ENCODE data around the gene DAPK1. TPM values are rescaled to one million over a fixed set of nuclear protein-coding genes. Genes with fewer than 3 reads are reported as not detected.

Gene DAPK1
- total RNA-seq, 1 donor from 2014 or later, result 29.5 TPM

DNA sequence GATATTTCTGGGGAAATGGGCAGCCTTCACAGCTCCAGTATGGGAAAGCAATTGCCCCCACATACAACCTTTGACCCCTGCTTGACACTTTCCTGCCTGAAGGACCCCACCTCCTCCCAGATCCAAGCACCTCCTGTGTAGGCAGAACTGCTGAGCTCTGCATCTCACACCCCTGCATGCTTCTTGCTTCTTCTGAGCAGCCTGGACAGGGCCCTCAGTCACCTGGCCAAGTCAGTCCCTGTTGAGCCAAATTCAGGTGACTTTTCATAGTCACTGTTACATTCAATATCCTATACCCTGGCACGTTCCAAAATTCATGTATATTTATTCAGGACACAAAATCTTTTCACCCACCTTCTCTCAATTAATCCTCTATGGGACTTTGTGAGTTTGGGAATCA is 197.9 kb downstream of the DAPK1 start:
- Mint-ChIP-seq H3K36me3 (peaks cover 61% of the 10 kb centered on the region), H3K4me1 (peaks cover 15% of the 10 kb centered on the region)

DNA sequence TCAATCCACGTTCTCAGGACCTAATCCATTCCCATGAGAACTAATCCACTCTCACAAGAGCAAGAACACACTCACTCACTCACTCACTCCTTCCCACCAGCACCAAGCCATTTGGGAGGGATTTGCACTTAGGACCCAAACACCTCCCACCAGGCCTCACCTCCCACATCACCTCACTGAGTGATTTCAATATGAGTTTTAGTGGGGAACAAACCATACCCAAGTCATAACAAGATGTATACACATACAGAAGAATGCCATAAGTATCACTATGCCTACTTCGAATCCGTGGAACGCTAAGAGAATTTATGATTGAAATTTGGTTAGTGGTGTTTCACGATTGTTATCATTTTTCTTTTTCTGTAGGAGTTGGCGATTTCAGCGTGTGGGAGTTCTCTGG is 199.0 kb downstream of the DAPK1 start:
- Histone ChIP-seq H3K4me3 (no peak overlapping the region), H3K36me3 (peaks cover 7% of the 10 kb centered on the region), H2AFZ (replicated peaks) (no peak overlapping the region), H3F3A (ENCODE audit: low read depth) (no peaks in the 10 kb centered on the region), H3K79me2 (ENCODE audit: low read depth) (no peaks in the 10 kb centered on the region), H3K27ac (no peak overlapping the region), H4K20me1 (ENCODE audit: low read depth) (no peaks in the 10 kb centered on the region), H3K4me1 (peaks cover 15% of the 10 kb centered on the region), H3K4me2 (no peak overlapping the region), H3K9me3 (ENCODE audit: low read depth) (no peaks in the 10 kb centered on the region), H3K27me3 (no peaks in the 10 kb centered on the region), H3K9ac (no peak overlapping the region)
- H3K4me1 Mint-ChIP-seq, result peaks cover 18% of the 10 kb centered on the region
- no peaks in the 10 kb centered on the region for H3K27me3 Mint-ChIP-seq (ENCODE audit: insufficient read depth, low read depth)
- no peak overlapping the region for H3K4me3 Mint-ChIP-seq
- peaks cover 14% of the 10 kb centered on the region for H3K9me3 Mint-ChIP-seq
- no peak overlapping the region for H3K27ac Mint-ChIP-seq
- TF ChIP-seq EZH2phosphoT487 (IDR thresholded peaks at IDR 0.05) (no peak), EZH2 (IDR thresholded peaks at IDR 0.05) (no peak)
- TF ChIP-seq, protein P1, sequence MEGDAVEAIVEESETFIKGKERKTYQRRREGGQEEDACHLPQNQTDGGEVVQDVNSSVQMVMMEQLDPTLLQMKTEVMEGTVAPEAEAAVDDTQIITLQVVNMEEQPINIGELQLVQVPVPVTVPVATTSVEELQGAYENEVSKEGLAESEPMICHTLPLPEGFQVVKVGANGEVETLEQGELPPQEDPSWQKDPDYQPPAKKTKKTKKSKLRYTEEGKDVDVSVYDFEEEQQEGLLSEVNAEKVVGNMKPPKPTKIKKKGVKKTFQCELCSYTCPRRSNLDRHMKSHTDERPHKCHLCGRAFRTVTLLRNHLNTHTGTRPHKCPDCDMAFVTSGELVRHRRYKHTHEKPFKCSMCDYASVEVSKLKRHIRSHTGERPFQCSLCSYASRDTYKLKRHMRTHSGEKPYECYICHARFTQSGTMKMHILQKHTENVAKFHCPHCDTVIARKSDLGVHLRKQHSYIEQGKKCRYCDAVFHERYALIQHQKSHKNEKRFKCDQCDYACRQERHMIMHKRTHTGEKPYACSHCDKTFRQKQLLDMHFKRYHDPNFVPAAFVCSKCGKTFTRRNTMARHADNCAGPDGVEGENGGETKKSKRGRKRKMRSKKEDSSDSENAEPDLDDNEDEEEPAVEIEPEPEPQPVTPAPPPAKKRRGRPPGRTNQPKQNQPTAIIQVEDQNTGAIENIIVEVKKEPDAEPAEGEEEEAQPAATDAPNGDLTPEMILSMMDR (IDR thresholded peaks at IDR 0.05), result no peak
- peaks cover 51% of the 10 kb centered on the region for H3K36me3 Mint-ChIP-seq
- DNase-seq (ENCODE audit: low spot score), result no peak

More for the DNA sequence above, 197.9 kb downstream of the DAPK1 start:
- no peak for DNase-seq (ENCODE audit: low spot score)
- TF ChIP-seq, protein P1 (IDR thresholded peaks at IDR 0.05), result no peak
- no peak for TF ChIP-seq EZH2 (IDR thresholded peaks at IDR 0.05)
- no peak for TF ChIP-seq EZH2phosphoT487 (IDR thresholded peaks at IDR 0.05)
- no peak overlapping the region for H3K4me3 ChIP-seq
- H3F3A ChIP-seq (ENCODE audit: low read depth), result no peaks in the 10 kb centered on the region
- peak overlapping the region; percentile 48 for H3K27ac Mint-ChIP-seq
- H3K9me3 Mint-ChIP-seq, result peaks cover 21% of the 10 kb centered on the region
- no peaks in the 10 kb centered on the region for H3K9me3 ChIP-seq (ENCODE audit: low read depth)
- H3K4me2 ChIP-seq, result no peak overlapping the region
- no peaks in the 10 kb centered on the region for H3K27me3 ChIP-seq
- H4K20me1 ChIP-seq (ENCODE audit: low read depth), result no peaks in the 10 kb centered on the region
- H3K36me3 ChIP-seq, result peaks cover 7% of the 10 kb centered on the region
- no peak overlapping the region for H3K27ac ChIP-seq
- H3K79me2 ChIP-seq (ENCODE audit: low read depth), result no peaks in the 10 kb centered on the region
- H3K27me3 Mint-ChIP-seq (ENCODE audit: insufficient read depth, low read depth), result no peaks in the 10 kb centered on the region
- H2AFZ ChIP-seq (replicated peaks), result no peak overlapping the region
- peaks cover 5% of the 10 kb centered on the region for H3K4me1 ChIP-seq
- no peak overlapping the region for H3K4me3 Mint-ChIP-seq
- no peak overlapping the region for H3K9ac ChIP-seq

DNA sequence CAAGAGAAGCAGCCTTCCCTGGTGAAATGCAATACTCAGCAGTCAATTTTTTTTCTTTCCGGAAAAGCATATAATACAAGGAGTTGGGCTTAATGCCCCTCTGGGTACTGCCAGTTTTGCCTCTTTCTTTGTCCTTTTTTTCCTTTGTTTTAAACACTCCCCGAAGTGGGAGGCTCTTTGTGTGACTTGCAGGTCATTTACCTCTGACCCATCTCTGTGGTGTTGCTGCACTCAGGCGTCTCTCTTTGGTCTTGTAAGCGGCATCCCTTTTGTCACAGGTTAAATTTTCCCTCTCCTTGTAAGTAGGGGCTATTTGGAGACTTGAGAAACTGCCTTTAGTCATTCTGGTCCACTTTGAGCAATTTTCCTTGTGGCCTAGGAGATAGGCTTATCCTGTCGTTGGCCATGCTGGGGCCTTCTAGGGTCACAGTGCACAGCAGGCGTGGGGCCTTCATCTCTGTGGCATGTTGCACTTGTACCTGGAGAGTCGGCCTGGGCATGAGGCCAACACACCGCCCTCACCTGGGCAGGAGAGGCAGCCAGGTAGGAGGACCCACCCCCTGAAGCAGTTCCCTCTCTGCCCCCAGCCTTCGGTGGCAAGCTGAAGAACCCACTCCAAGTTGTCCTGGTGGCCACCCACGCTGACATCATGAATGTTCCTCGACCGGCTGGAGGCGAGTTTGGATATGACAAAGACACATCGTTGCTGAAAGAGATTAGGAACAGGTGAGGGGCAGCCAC is 200.6 kb downstream of the DAPK1 start:
- no peaks in the 10 kb centered on the region for H3F3A ChIP-seq (ENCODE audit: low read depth)
- Mint-ChIP-seq H3K36me3 (peaks cover 48% of the 10 kb centered on the region), H3K9me3 (peaks cover 6% of the 10 kb centered on the region), H3K4me1 (peaks cover 25% of the 10 kb centered on the region), H3K27ac (no peak overlapping the region), H3K27me3 (ENCODE audit: insufficient read depth, low read depth) (no peaks in the 10 kb centered on the region), H3K4me3 (no peak overlapping the region)
- H3K27me3 ChIP-seq, result no peaks in the 10 kb centered on the region
- peaks cover 23% of the 10 kb centered on the region for H3K4me1 ChIP-seq
- no peak overlapping the region for H3K4me2 ChIP-seq
- H3K4me3 ChIP-seq, result no peak overlapping the region
- no peak overlapping the region for H3K27ac ChIP-seq
- DNase-seq (ENCODE audit: low spot score), result no peak
- no peak overlapping the region for H3K9ac ChIP-seq
- no peaks in the 10 kb centered on the region for H4K20me1 ChIP-seq (ENCODE audit: low read depth)
- no peaks in the 10 kb centered on the region for H3K9me3 ChIP-seq (ENCODE audit: low read depth)
- no peaks in the 10 kb centered on the region for H3K79me2 ChIP-seq (ENCODE audit: low read depth)
- H3K36me3 ChIP-seq, result peaks cover 7% of the 10 kb centered on the region
- H2AFZ ChIP-seq (replicated peaks), result no peak overlapping the region
- no peak for TF ChIP-seq EZH2 (IDR thresholded peaks at IDR 0.05)
- TF ChIP-seq, protein P1 (IDR thresholded peaks at IDR 0.05), result no peak
- TF ChIP-seq EZH2phosphoT487 (IDR thresholded peaks at IDR 0.05), result no peak

All from neural progenitor cell (in vitro differentiated cells).